CD4-positive, alpha-beta T cell (primary cell): ENCODE measurements around the gene SCAF8. TPM values are rescaled to one million over a fixed set of nuclear protein-coding genes. Genes with fewer than 3 reads are reported as not detected.
"Not testable (repeated sequence)": the region's sequence is repeated elsewhere in the genome, so short reads cannot be mapped to it uniquely, and the experiment has no call there.

Experiments used
- ATAC-seq: fragments of 200-7000 bp; cut with Tn5 transposase; one replicate; pipeline ENCODE4 v1.10.0; 2022; ENCODE audit warnings: mild to moderate bottlenecking; ENCODE audit not compliant: poor library complexity
- CTCF ChIA-PET: fragments of 350-600 bp; sonication (Branson Sonifier 250); formaldehyde crosslinking; loops from one replicate; lab custom pipeline; 2021; ENCODE audit warnings: antibody characterized with exemption, inconsistent platforms; lab: Charles Lee
- POLR2A ChIA-PET: fragments of 350-600 bp; sonication (Branson Sonifier 250); formaldehyde crosslinking; loops from one replicate; lab custom pipeline; 2021; ENCODE audit warnings: antibody characterized with exemption, inconsistent platforms; lab: Charles Lee
- DNase-seq, 14 experiments: peaks; one replicate each; pipeline ENCODE4 v3.0.0-alpha.2; 2013 to 2020; ENCODE audit warnings: mixed read lengths in 2 of 14
- H3K27ac ChIP-seq, 2 donors: one replicate each; pipeline versions ENCODE4 v1.5.1 to v1.7.0; 2013; ENCODE audit warnings: low read length in 2 of 2, low read depth in 1 of 2, mild to moderate bottlenecking in 1 of 2
- H3K27me3 ChIP-seq, 2 experiments: 1 replicate in 1 of 2; 2 replicates in 1 of 2; pipeline versions ENCODE4 v1.6.1 to v1.7.0; 2013; ENCODE audit warnings: low read length in 2 of 2, control low read depth in 1 of 2, mild to moderate bottlenecking in 1 of 2, moderate library complexity in 1 of 2; ENCODE audit not compliant: insufficient read depth in 2 of 2, control insufficient read depth in 1 of 2
- H3K36me3 ChIP-seq: one replicate; pipeline ENCODE4 v1.6.1; 2013; ENCODE audit warnings: low read length, control low read depth; ENCODE audit not compliant: insufficient read depth
- H3K4me1 ChIP-seq: one replicate; pipeline ENCODE4 v1.6.1; 2013; ENCODE audit warnings: low read length, control low read depth; ENCODE audit not compliant: insufficient read depth
- H3K4me3 ChIP-seq: one replicate; pipeline ENCODE4 v1.5.1; 2013; ENCODE audit warnings: mild to moderate bottlenecking, low read length, moderate library complexity
- H3K9me3 ChIP-seq, 2 experiments: 1 replicate in 1 of 2; 2 replicates in 1 of 2; pipeline versions ENCODE4 v1.6.1 to v1.7.0; 2013; ENCODE audit warnings: low read length in 2 of 2, mild to moderate bottlenecking in 2 of 2, control low read depth in 1 of 2, moderate library complexity in 1 of 2; ENCODE audit not compliant: control insufficient read depth in 1 of 2, insufficient read depth in 1 of 2
- H3K27ac Mint-ChIP-seq: one replicate; pipeline ENCODE4 v1.8.0; 2020; ENCODE audit warnings: mixed read lengths
- H3K27me3 Mint-ChIP-seq: one replicate; pipeline ENCODE4 v1.8.0; 2021; ENCODE audit warnings: mixed read lengths
- H3K36me3 Mint-ChIP-seq: one replicate; pipeline ENCODE4 v1.8.0; 2021; ENCODE audit warnings: low read depth, mixed read lengths
- H3K4me1 Mint-ChIP-seq: one replicate; pipeline ENCODE4 v1.8.0; 2021; ENCODE audit warnings: low read depth, mixed read lengths
- H3K4me3 Mint-ChIP-seq: one replicate; pipeline ENCODE4 v1.8.0; 2020; ENCODE audit warnings: mild to moderate bottlenecking, mixed read lengths
- H3K9me3 Mint-ChIP-seq: one replicate; pipeline ENCODE4 v1.8.0; 2020; ENCODE audit warnings: mixed read lengths
- intact Hi-C, 2 experiments: fragments of 100-400 bp; cut with DNase I in 1 of 2; cut with micrococcal nuclease in 1 of 2; formaldehyde crosslinking; loops; one replicate each; pipeline versions ENCODE4 v1.15.1 to v1.9.0; 2023 to 2025; cut with DNase I, micrococcal nuclease
- total RNA-seq, 174 experiments: library from RNA in 2 of 174; stranded (reverse) in 2 of 174; gene quantifications; one replicate each; pipeline ENCODE4 v1.2.3 and lab custom pipeline; 2021 to 2026
- TF ChIP-seq, protein P1 (sequence below): fragments of 200-600 bp; IDR thresholded peaks from one replicate; pipeline ENCODE4 v1.8.0; 2022; ENCODE audit warnings: antibody characterized with exemption, mild to moderate bottlenecking

The SCAF8 gene
- total RNA-seq, 2 experiments from 2014 or later, result 82.6 to 83.8 TPM

DNA sequence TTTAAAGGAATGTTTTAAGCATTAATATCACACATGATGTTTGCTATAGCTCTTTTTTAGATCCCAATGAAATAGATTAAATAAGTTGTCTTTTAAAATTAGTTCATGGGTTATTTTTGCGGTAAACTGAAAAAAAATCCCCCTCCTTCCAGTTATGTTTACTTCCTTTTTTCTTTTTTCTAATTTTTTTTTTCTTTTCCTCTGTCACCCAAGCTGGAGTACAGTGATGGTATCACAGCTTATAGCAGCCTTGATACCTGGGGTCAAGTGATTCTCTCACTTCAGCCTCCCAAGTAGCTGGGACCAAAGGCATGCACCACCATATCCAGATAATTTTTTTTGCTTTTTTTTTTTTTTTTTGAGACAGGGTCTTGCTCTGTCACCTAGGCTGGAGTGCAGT, 17.8 kb upstream of the SCAF8 start:
- DNase-seq, result no peak
- TF ChIP-seq, protein P1, sequence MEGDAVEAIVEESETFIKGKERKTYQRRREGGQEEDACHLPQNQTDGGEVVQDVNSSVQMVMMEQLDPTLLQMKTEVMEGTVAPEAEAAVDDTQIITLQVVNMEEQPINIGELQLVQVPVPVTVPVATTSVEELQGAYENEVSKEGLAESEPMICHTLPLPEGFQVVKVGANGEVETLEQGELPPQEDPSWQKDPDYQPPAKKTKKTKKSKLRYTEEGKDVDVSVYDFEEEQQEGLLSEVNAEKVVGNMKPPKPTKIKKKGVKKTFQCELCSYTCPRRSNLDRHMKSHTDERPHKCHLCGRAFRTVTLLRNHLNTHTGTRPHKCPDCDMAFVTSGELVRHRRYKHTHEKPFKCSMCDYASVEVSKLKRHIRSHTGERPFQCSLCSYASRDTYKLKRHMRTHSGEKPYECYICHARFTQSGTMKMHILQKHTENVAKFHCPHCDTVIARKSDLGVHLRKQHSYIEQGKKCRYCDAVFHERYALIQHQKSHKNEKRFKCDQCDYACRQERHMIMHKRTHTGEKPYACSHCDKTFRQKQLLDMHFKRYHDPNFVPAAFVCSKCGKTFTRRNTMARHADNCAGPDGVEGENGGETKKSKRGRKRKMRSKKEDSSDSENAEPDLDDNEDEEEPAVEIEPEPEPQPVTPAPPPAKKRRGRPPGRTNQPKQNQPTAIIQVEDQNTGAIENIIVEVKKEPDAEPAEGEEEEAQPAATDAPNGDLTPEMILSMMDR, result no peak
- Histone ChIP-seq H3K36me3 (no peaks in the 10 kb centered on the region), H3K27me3 (no peaks in the 10 kb centered on the region), H3K4me3 (no peak overlapping the region), H3K9me3 (peaks cover 5% of the 10 kb centered on the region in 2 experiments), H3K4me1 (no peaks in the 10 kb centered on the region), H3K27ac (no peak overlapping the region)
- no peak for ATAC-seq
- no peaks in the 10 kb centered on the region for H3K27me3 Mint-ChIP-seq
- POLR2A ChIA-PET, result no interaction called here
- no peak overlapping the region for H3K4me3 Mint-ChIP-seq
- CTCF ChIA-PET, result interaction anchor here (1.4 kb wide), 1 partner anchor 40 kb away, joined by 4 read pairs; no protein-coding TSS in a partner anchor
- no peaks in the 10 kb centered on the region for H3K4me1 Mint-ChIP-seq
- intact Hi-C loops, result no loop called here
- H3K36me3 Mint-ChIP-seq, result no peaks in the 10 kb centered on the region
- H3K27ac Mint-ChIP-seq, result no peak overlapping the region
- H3K9me3 Mint-ChIP-seq, result no peaks in the 10 kb centered on the region

DNA sequence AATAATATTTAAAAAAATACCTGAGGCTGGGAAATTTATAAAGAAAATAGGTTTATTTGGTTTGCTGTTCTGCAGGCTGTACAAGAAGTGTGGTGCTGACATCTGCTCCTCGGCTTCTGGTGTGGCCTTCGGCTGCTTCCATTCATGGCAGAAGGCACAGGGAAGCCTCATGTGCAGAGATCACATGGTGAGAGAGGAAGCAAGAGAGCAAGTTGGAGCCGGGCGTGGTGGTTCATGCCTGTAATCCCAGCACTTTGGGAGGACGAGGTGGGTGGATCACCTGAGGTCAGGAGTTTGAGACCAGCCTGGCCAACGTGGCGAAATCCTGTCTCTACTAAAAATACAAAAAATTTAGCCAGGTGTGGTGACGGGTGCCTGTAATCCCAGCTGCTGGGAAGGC, 16.9 kb upstream of the SCAF8 start:
- H3K4me3 Mint-ChIP-seq, H3K9me3 Mint-ChIP-seq, ATAC-seq, H3K27ac Mint-ChIP-seq, H3K36me3 Mint-ChIP-seq, H3K4me1 ChIP-seq, H3K4me1 Mint-ChIP-seq, H3K27me3 ChIP-seq, CTCF ChIA-PET, H3K36me3 ChIP-seq, H3K4me3 ChIP-seq, intact Hi-C loops, DNase-seq, H3K27me3 Mint-ChIP-seq, H3K27ac ChIP-seq, POLR2A ChIA-PET: not testable (repeated sequence)
- H3K9me3 ChIP-seq, result peaks cover 11 to 13% of the 10 kb centered on the region in 2 experiments

DNA sequence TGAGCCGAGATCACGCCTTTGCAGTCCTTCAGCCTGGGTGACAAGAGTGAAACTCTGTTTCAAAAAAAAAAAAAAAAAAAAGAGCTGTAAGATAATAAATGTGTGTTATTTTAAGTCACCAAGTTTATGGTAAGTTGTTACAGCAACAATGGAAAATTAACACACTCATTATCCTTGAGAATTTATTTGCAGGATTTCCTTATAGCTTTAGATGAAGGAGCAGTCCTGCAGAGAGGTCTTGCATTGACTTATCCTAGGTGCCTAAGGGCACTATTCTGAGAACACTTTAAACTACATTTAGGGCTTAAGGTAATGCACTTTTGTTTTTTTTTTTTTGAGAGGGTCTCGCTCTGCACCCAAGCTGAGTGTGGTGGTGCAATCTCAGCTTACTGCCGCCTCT, 13.8 kb upstream of the SCAF8 start:
- ChIA-PET POLR2A (no interaction called here), CTCF (interaction anchor here (0.6 kb wide), 1 partner anchor 21 kb away, joined by 3 read pairs; no protein-coding TSS in a partner anchor)
- intact Hi-C loops, result no loop called here
- H3K36me3 ChIP-seq, result no peaks in the 10 kb centered on the region
- no peak overlapping the region for H3K4me3 Mint-ChIP-seq
- H3K9me3 ChIP-seq, result peaks cover 11 to 13% of the 10 kb centered on the region in 2 experiments
- no peak overlapping the region for H3K27ac ChIP-seq
- H3K4me3 ChIP-seq, result no peak overlapping the region
- H3K27ac Mint-ChIP-seq, result no peak overlapping the region
- H3K4me1 Mint-ChIP-seq, result no peaks in the 10 kb centered on the region
- no peaks in the 10 kb centered on the region for H3K9me3 Mint-ChIP-seq
- H3K4me1 ChIP-seq, result no peaks in the 10 kb centered on the region
- TF ChIP-seq, protein P1, result no peak
- no peaks in the 10 kb centered on the region for H3K36me3 Mint-ChIP-seq
- ATAC-seq (no peak), DNase-seq (no peak)
- peaks cover 4 to 11% of the 10 kb centered on the region in 2 experiments for H3K27me3 ChIP-seq
- peaks cover 19% of the 10 kb centered on the region for H3K27me3 Mint-ChIP-seq

DNA sequence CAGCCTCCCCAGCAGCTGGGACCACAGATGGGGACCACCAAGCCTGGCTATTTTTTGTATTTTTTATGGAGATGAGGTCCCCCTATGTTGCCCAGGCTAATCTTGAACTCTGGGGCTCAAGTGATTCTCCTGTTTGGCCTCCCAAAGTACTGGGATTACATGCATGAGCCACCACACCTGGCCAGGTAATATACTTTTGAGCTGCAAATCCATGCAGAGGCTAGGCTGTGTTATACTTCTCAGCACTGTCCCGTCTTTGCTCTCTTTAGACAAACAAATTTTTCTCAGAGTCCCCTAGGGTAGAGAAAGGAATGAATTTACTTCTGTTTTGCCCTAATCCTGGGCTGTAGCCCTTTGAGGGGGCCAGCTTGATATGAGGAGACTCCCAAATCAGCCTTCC, 13.4 kb upstream of the SCAF8 start:
- intact Hi-C loops, result no loop called here
- no peak for DNase-seq
- TF ChIP-seq, protein P1, result no peak
- Mint-ChIP-seq H3K9me3 (no peaks in the 10 kb centered on the region), H3K27ac (no peak overlapping the region), H3K4me3 (no peak overlapping the region), H3K4me1 (no peaks in the 10 kb centered on the region), H3K27me3 (peaks cover 22% of the 10 kb centered on the region), H3K36me3 (no peaks in the 10 kb centered on the region)
- POLR2A ChIA-PET, result no interaction called here
- H3K36me3 ChIP-seq, result no peaks in the 10 kb centered on the region
- CTCF ChIA-PET, result interaction anchor here (0.6 kb wide), 1 partner anchor 21 kb away, joined by 3 read pairs; no protein-coding TSS in a partner anchor
- H3K27ac ChIP-seq, result no peak overlapping the region
- peaks cover 11 to 13% of the 10 kb centered on the region in 2 experiments for H3K9me3 ChIP-seq
- peaks cover 4 to 11% of the 10 kb centered on the region in 2 experiments for H3K27me3 ChIP-seq
- ATAC-seq, result no peak
- H3K4me1 ChIP-seq, result no peaks in the 10 kb centered on the region
- no peak overlapping the region for H3K4me3 ChIP-seq
